ENCODE results near the gene MAP2K7.
A peak's percentile ranks its signal among the peaks of the same experiment; 100 is the strongest.

MAP2K7 gene

DNA sequence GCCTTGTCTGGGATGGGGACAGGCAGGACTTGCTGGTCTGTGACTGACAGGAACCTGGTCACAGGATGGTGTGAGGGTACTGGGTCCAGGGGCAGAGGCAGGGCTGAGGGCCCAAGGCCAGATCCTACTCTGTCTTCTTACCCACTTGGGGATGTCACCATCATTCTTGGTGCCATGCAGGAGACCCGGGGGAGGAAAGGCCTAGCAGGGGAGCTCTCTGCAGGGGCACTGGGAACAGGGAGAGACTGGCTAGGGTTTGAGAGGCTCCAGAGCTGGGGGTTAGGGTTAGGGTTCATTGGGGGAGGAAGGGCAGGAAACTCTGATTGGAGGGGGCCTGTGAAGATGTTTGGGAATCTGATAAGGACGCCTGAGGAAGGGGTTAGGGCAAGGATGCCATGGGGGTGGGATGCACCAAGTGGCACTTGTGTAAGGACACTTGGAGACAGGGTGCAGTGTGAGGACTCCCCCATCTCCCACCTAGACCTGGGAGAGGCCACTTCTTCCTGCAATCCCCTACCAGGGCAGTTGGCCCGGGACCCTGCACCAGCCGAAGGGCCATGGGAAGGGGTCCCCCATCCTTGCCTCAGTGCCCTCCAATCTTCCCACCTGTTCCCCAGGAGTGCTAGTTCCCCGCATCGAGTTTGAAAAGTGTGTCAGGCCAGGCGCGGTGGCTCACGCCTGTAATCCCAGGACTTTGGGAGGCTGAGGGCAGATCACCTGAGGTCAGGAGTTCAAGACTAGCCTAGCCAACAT lies 36.4 kb upstream of the MAP2K7 start:
- H3K9me3 ChIP-seq (ENCODE audit: control insufficient read depth, insufficient read depth, low read depth, low read length), result no peaks in the 10 kb centered on the region
- ChIA-PET POLR2A (no interaction called here), CTCF (interaction anchor here (0.7 to 2.4 kb wide), 4 partner anchors 13 to 384 kb away, joined by 3 to 19 read pairs (median 4); partner anchors contain the start of gene MAP2K7)
- H3K36me3 ChIP-seq (ENCODE audit: control insufficient read depth in 2 of 2, insufficient read depth in 1 of 2, low read length in 2 of 2), result peaks cover 0 to under 1% of the 10 kb centered on the region in 2 experiments; a peak in 1 of 3 replicates
- H3K27ac ChIP-seq (ENCODE audit: extremely low read depth, low read depth, low read length), result no peak overlapping the region
- H3K4me3 ChIP-seq (ENCODE audit: low read depth, low read length), result no peak overlapping the region
- H3K4me1 ChIP-seq (ENCODE audit: control insufficient read depth, insufficient read depth, low read length), result peaks cover 6% of the 10 kb centered on the region
- TF ChIP-seq, protein P1, sequence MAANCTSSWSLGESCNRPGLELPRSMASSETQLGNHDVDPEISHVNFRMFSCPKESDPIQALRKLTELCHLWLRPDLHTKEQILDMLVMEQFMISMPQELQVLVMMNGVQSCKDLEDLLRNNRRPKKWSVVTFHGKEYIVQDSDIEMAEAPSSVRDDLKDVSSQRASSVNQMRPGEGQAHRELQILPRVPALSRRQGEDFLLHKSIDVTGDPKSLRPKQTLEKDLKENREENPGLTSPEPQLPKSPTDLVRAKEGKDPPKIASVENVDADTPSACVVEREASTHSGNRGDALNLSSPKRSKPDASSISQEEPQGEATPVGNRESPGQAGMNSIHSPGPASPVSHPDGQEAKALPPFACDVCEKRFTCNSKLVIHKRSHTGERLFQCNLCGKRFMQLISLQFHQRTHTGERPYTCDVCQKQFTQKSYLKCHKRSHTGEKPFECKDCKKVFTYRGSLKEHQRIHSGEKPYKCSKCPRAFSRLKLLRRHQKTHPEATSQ (tag by site-specific recombination; IDR thresholded peaks at IDR 0.05), result no peak
- no peak for TF ChIP-seq ZNF121 (tag by site-specific recombination; IDR thresholded peaks at IDR 0.05)
- TF ChIP-seq HOXA7 (CRISPR knock-in tag; IDR thresholded peaks at IDR 0.05; ENCODE audit: borderline replicate concordance), result no peak
- TF ChIP-seq ZIC2 (tag by site-specific recombination; IDR thresholded peaks at IDR 0.05), result 0 out of 2 replicates have a peak, but pooled peaks have one; percentile 24
- TF ChIP-seq ZNF366 (tag by site-specific recombination; conservative IDR thresholded peaks at IDR 0.05), result no peak
- no peak for TF ChIP-seq ZBTB17 (tag by site-specific recombination; IDR thresholded peaks at IDR 0.05)
- no peak for TF ChIP-seq ZNF792 (tag by site-specific recombination; IDR thresholded peaks at IDR 0.05)
- TF ChIP-seq, protein P2, sequence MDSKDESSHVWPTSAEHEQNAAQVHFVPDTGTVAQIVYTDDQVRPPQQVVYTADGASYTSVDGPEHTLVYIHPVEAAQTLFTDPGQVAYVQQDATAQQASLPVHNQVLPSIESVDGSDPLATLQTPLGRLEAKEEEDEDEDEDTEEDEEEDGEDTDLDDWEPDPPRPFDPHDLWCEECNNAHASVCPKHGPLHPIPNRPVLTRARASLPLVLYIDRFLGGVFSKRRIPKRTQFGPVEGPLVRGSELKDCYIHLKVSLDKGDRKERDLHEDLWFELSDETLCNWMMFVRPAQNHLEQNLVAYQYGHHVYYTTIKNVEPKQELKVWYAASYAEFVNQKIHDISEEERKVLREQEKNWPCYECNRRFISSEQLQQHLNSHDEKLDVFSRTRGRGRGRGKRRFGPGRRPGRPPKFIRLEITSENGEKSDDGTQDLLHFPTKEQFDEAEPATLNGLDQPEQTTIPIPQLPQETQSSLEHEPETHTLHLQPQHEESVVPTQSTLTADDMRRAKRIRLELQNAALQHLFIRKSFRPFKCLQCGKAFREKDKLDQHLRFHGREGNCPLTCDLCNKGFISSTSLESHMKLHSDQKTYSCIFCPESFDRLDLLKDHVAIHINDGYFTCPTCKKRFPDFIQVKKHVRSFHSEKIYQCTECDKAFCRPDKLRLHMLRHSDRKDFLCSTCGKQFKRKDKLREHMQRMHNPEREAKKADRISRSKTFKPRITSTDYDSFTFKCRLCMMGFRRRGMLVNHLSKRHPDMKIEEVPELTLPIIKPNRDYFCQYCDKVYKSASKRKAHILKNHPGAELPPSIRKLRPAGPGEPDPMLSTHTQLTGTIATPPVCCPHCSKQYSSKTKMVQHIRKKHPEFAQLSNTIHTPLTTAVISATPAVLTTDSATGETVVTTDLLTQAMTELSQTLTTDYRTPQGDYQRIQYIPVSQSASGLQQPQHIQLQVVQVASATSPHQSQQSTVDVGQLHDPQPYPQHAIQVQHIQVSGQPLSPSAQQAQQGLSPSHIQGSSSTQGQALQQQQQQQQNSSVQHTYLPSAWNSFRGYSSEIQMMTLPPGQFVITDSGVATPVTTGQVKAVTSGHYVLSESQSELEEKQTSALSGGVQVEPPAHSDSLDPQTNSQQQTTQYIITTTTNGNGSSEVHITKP (tag by site-specific recombination; IDR thresholded peaks at IDR 0.05), result peak; percentile 58
- TF ChIP-seq, protein P3, sequence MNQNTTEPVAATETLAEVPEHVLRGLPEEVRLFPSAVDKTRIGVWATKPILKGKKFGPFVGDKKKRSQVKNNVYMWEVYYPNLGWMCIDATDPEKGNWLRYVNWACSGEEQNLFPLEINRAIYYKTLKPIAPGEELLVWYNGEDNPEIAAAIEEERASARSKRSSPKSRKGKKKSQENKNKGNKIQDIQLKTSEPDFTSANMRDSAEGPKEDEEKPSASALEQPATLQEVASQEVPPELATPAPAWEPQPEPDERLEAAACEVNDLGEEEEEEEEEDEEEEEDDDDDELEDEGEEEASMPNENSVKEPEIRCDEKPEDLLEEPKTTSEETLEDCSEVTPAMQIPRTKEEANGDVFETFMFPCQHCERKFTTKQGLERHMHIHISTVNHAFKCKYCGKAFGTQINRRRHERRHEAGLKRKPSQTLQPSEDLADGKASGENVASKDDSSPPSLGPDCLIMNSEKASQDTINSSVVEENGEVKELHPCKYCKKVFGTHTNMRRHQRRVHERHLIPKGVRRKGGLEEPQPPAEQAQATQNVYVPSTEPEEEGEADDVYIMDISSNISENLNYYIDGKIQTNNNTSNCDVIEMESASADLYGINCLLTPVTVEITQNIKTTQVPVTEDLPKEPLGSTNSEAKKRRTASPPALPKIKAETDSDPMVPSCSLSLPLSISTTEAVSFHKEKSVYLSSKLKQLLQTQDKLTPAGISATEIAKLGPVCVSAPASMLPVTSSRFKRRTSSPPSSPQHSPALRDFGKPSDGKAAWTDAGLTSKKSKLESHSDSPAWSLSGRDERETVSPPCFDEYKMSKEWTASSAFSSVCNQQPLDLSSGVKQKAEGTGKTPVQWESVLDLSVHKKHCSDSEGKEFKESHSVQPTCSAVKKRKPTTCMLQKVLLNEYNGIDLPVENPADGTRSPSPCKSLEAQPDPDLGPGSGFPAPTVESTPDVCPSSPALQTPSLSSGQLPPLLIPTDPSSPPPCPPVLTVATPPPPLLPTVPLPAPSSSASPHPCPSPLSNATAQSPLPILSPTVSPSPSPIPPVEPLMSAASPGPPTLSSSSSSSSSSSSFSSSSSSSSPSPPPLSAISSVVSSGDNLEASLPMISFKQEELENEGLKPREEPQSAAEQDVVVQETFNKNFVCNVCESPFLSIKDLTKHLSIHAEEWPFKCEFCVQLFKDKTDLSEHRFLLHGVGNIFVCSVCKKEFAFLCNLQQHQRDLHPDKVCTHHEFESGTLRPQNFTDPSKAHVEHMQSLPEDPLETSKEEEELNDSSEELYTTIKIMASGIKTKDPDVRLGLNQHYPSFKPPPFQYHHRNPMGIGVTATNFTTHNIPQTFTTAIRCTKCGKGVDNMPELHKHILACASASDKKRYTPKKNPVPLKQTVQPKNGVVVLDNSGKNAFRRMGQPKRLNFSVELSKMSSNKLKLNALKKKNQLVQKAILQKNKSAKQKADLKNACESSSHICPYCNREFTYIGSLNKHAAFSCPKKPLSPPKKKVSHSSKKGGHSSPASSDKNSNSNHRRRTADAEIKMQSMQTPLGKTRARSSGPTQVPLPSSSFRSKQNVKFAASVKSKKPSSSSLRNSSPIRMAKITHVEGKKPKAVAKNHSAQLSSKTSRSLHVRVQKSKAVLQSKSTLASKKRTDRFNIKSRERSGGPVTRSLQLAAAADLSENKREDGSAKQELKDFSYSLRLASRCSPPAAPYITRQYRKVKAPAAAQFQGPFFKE (tag by site-specific recombination; IDR thresholded peaks at IDR 0.05; ENCODE audit: borderline replicate concordance), result no peak
- no peak for TF ChIP-seq TCF7L2 (IDR thresholded peaks at IDR 0.05; ENCODE audit: borderline replicate concordance, low read depth, low read length)
- no peak for TF ChIP-seq ZNF302 (tag by site-specific recombination; IDR thresholded peaks at IDR 0.05; ENCODE audit: low read depth)
- peak; percentile 94 for TF ChIP-seq GLIS1 (tag by site-specific recombination; IDR thresholded peaks at IDR 0.05)
- no peak for TF ChIP-seq ZNF558 (tag by site-specific recombination; IDR thresholded peaks at IDR 0.05)
- TF ChIP-seq ZBTB48 (tag by site-specific recombination; IDR thresholded peaks at IDR 0.05), result no peak

All from HEK293 (cell line).